Progenitor cell of endocrine pancreas (in vitro differentiated cells): ENCODE results near the gene ADAMTSL2. TPM values are rescaled to one million over a fixed set of nuclear protein-coding genes. Genes with fewer than 3 reads are reported as not detected.

ENCODE experiments used
- DNase-seq: peaks from one replicate; pipeline ENCODE4 v3.0.0; 2021; ENCODE audit warnings: low spot score; ENCODE audit not compliant: unreplicated experiment
- H3K27ac Mint-ChIP-seq: 2 replicates; pipeline ENCODE4 v1.8.0; 2021; ENCODE audit warnings: mild to moderate bottlenecking, moderate library complexity, mixed read lengths
- H3K27me3 Mint-ChIP-seq: 2 replicates; pipeline ENCODE4 v1.8.0; 2021; ENCODE audit warnings: mixed read lengths
- H3K36me3 Mint-ChIP-seq: 2 replicates; pipeline ENCODE4 v1.8.0; 2022; ENCODE audit warnings: mixed read lengths; ENCODE audit not compliant: insufficient read depth
- H3K4me1 Mint-ChIP-seq: 2 replicates; pipeline ENCODE4 v1.8.0; 2021; ENCODE audit warnings: low read depth, mixed read lengths
- H3K4me3 Mint-ChIP-seq: 2 replicates; pipeline ENCODE4 v1.8.0; 2021; ENCODE audit warnings: low read depth, mild to moderate bottlenecking, moderate library complexity, mixed read lengths
- H3K9me3 Mint-ChIP-seq: 2 replicates; pipeline ENCODE4 v1.8.0; 2021; ENCODE audit warnings: low read depth, mixed read lengths
- total RNA-seq: library from RNA; stranded (reverse); gene quantifications from 2 replicates; pipeline ENCODE4 v1.2.1, GENCODE V29; 2021
- TF ChIP-seq, protein P1 (sequence below): fragments of 200-600 bp; sonication (generic); IDR thresholded peaks from one replicate; pipeline ENCODE4 v1.5.0; 2021; ENCODE audit warnings: antibody characterized with exemption, mild to moderate bottlenecking; ENCODE audit not compliant: unreplicated experiment

ADAMTSL2 gene
- total RNA-seq, 1 donor from 2014 or later, result 0.14 TPM

DNA sequence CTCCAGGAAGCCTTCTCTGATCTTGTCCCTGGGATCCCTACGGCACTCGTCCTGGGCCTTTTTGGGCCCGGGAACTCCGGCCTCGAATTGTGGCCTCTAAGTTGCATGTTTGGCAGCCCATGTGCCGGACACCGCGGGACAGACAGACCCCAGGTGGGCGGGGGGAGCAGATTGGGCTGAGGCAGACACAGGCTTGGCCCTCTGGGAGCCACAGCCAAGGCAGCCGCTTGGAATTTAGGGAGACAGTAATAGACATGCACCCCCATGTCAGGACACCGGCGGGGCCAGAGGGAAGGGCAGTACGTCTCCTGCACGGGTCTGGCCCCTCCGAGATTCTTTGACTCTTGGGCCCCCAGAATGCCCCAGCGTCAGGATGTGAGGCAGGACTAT is 36.2 kb downstream of the ADAMTSL2 start:
- H3K4me1 Mint-ChIP-seq, result no peaks in the 10 kb centered on the region
- TF ChIP-seq, protein P1, sequence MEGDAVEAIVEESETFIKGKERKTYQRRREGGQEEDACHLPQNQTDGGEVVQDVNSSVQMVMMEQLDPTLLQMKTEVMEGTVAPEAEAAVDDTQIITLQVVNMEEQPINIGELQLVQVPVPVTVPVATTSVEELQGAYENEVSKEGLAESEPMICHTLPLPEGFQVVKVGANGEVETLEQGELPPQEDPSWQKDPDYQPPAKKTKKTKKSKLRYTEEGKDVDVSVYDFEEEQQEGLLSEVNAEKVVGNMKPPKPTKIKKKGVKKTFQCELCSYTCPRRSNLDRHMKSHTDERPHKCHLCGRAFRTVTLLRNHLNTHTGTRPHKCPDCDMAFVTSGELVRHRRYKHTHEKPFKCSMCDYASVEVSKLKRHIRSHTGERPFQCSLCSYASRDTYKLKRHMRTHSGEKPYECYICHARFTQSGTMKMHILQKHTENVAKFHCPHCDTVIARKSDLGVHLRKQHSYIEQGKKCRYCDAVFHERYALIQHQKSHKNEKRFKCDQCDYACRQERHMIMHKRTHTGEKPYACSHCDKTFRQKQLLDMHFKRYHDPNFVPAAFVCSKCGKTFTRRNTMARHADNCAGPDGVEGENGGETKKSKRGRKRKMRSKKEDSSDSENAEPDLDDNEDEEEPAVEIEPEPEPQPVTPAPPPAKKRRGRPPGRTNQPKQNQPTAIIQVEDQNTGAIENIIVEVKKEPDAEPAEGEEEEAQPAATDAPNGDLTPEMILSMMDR, result no peak

DNA sequence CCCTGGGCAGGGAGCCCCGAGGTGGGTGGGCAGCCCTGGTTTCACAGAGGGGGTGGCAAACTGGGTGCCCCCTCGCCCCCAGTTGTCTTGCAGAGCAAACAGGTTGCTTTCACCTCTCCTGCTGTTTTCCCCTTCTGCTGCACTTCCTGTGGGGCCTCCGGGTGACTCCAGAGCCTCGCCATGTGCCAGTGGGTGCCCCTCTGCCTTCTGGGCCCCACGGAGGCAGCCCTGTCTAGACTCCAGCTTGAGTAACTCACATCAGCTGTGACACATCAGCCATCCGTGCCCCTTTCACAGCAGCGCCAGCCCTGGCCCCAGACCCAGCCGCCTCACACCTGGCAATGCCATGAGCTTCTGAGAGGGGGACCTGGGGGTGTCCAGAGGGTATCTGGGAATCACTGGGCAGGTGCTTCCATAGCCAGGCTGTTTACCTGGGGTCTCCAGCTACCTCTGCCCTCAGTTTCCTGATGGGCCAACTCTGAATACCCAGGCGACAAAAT is 36.9 kb downstream of the ADAMTSL2 start:
- H3K27ac Mint-ChIP-seq, result no peak overlapping the region
- no peak for DNase-seq
- H3K4me3 Mint-ChIP-seq, result no peak overlapping the region
- TF ChIP-seq, protein P1, result no peak
- no peaks in the 10 kb centered on the region for H3K36me3 Mint-ChIP-seq
- no peaks in the 10 kb centered on the region for H3K9me3 Mint-ChIP-seq
- H3K27me3 Mint-ChIP-seq, result peaks cover 12% of the 10 kb centered on the region
- no peaks in the 10 kb centered on the region for H3K4me1 Mint-ChIP-seq

More for the DNA sequence above, 36.2 kb downstream of the ADAMTSL2 start:
- Mint-ChIP-seq H3K27me3 (peaks cover 14% of the 10 kb centered on the region), H3K27ac (no peak overlapping the region), H3K4me3 (no peak overlapping the region), H3K9me3 (no peaks in the 10 kb centered on the region), H3K36me3 (no peaks in the 10 kb centered on the region)
- DNase-seq, result no peak

DNA sequence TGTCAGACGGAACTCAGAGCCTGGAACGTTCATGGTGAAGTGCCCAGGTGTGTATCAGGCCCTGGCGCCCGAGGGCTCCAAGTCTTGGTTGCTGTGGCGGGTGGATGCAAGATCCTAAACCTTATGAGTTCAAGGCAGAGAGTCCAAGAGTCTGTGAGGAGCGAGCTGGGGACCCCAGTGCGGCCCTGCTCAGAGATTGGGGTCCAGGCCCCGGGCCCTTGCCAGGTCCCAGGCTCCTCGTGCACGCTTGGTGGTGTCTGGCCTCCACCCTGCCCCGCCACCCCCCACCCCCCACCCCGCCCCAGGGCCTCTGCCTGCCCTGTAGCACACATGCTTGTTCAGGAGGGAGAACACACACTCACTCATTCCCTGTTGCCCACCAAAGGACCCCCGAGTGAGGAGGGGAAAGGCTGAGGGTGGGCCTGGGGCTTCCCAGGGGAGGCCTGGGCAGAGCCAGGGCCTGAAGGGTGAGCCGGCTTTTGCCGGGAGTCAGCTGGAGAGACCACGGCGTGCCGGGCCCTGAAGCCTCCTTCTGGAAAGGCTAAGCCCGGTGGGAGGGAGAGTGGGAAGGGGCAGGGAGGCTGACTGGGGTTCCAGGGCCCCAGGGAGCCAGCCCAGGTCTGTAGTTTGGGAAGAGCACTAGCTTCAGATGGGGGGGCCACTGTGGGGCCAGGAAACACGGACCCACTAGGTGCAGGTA is 37.5 kb downstream of the ADAMTSL2 start:
- no peak overlapping the region for H3K27ac Mint-ChIP-seq
- H3K4me3 Mint-ChIP-seq, result no peak overlapping the region
- H3K4me1 Mint-ChIP-seq, result no peaks in the 10 kb centered on the region
- H3K9me3 Mint-ChIP-seq, result no peaks in the 10 kb centered on the region
- no peaks in the 10 kb centered on the region for H3K36me3 Mint-ChIP-seq
- TF ChIP-seq, protein P1, result no peak
- DNase-seq, result no peak
- H3K27me3 Mint-ChIP-seq, result peaks cover 18% of the 10 kb centered on the region

DNA sequence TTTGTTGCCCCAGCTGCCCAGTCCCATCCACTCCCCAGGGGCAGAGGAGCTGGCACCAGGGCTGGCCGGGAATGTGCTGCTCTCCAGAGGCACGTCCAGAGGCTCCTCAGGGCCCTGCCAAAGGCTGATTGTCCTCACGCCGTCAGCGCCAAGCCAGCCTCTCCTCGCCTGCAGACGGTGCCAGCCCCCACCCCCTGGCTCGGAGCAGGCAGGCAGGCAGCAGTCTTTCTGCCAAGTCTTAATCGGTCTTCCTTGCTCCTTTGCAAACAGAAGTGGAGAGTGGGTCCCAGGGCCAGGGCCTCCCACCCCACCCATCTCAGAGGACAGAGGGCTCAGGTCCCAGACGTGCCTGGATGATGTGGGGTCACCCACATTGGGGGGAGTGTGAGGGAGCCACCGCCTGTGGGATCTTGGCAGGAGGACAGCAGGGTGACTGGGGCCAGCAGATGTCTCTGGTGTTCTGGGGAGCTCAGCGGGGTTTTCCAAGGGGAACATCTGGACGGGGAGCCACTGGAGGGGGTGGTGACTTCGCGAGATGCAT is 38.4 kb downstream of the ADAMTSL2 start:
- DNase-seq, result no peak
- H3K27me3 Mint-ChIP-seq, result peaks cover 18% of the 10 kb centered on the region
- no peaks in the 10 kb centered on the region for H3K36me3 Mint-ChIP-seq
- no peaks in the 10 kb centered on the region for H3K9me3 Mint-ChIP-seq
- no peak overlapping the region for H3K4me3 Mint-ChIP-seq
- H3K27ac Mint-ChIP-seq, result no peak overlapping the region
- TF ChIP-seq, protein P1, result no peak
- H3K4me1 Mint-ChIP-seq, result no peaks in the 10 kb centered on the region

DNA sequence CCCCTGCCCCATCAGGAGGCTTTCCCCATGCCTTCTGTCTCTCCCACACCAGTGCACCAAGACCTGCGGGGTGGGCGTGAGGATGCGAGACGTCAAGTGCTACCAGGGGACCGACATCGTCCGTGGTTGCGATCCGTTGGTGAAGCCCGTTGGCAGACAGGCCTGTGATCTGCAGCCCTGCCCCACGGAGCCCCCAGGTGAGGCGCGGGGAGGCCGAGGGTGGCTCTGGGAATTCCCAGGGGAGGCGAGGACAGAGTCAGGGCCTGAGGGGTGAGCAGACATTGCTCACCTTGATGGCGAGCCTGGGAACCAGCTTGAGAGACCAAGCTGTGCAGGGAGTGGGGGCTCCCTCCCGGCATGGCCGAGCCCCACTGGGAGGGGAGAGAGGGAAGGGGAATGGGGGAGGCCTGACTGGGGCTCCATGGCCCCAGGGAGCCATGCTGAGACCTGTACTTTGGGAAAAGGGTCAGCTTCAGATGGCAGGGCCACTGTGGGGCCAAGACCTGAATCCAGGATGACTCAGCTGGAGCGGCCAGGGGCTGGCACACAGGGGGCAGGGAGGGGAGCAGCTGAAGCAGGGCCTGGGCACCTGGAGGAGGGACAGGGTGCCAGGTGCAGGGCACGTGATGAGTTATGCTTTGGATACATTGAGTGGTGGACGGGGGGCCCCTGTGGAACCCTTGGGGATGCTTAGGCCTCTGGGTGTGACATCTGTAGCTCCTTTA is 39.4 kb downstream of the ADAMTSL2 start:
- DNase-seq, result no peak
- TF ChIP-seq, protein P1, result no peak
- Mint-ChIP-seq H3K9me3 (no peaks in the 10 kb centered on the region), H3K36me3 (no peaks in the 10 kb centered on the region), H3K4me1 (no peaks in the 10 kb centered on the region), H3K27ac (no peak overlapping the region), H3K4me3 (no peak overlapping the region), H3K27me3 (peaks cover 19% of the 10 kb centered on the region)
